Stimulated activated CD4-positive, alpha-beta T cell treated with anti-CD3 and anti-CD28 coated beads, Interleukin-12 subunit alpha, Interleukin-12 subunit beta, amount 100 ng/mL, for 4 hours (primary cell): Measurements from ENCODE around the gene TMEM108.

Experiments
- DNase-seq: peaks from one replicate; pipeline ENCODE4 v3.0.0-alpha.2; 2020

TMEM108 gene

GRCh38 chr3:133367956-133368355 is 329.8 kb downstream of the TMEM108 start:
- no peak for DNase-seq

GRCh38 chr3:133368371-133369067 is 330.3 kb downstream of the TMEM108 start:
- no peak for DNase-seq

- DNase-seq = no peak
These were observed 330.9 kb downstream of the TMEM108 start for GRCh38 chr3:133369068-133369440.

GRCh38 chr3:133371181-133371580 is 333.0 kb downstream of the TMEM108 start:
- DNase-seq = no peak

- no peak for DNase-seq
These were observed 333.5 kb downstream of the TMEM108 start for GRCh38 chr3:133371676-133372075.

DNA sequence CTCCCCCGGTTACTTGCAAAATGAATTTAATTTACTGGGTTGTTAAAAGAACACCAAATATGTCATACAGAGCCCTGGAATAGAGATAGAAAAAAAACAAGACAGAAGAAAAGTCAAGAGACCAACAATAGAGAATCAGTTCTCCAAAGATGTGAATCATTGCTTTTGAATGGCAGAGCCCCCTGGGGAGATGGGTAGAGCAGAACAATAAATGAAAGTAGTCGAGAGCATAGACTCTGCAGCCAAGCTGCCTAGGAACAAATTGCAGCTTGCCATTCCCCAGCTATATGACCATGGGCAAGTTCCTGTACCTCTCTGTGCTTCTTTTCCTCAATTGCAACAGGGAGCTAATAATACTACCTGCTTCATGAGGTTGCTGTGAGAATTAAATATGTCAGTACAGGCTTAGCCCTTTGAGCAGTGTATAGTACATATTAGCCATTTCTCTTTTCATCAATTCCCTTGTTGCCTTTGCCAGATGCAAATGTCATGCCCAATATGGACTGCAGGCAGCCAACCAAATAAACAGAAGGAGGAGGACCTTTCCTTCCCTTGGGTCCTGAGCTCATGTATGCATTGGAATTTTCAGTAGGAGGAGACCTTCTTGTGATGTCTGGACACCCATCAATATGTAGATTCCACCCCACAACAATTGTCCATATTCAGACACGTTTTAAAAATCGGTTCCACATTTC is 336.7 kb downstream of the TMEM108 start:
- DNase-seq = no peak

GRCh38 chr3:133375403-133375745 is 337.2 kb downstream of the TMEM108 start:
- no peak for DNase-seq

- DNase-seq = no peak
These were observed 338.6 kb downstream of the TMEM108 start for GRCh38 chr3:133376810-133377209.

- DNase-seq = no peak
These were observed 339.2 kb downstream of the TMEM108 start for GRCh38 chr3:133377396-133377795.

GRCh38 chr3:133379926-133380325 is 341.7 kb downstream of the TMEM108 start:
- DNase-seq = no peak

DNA sequence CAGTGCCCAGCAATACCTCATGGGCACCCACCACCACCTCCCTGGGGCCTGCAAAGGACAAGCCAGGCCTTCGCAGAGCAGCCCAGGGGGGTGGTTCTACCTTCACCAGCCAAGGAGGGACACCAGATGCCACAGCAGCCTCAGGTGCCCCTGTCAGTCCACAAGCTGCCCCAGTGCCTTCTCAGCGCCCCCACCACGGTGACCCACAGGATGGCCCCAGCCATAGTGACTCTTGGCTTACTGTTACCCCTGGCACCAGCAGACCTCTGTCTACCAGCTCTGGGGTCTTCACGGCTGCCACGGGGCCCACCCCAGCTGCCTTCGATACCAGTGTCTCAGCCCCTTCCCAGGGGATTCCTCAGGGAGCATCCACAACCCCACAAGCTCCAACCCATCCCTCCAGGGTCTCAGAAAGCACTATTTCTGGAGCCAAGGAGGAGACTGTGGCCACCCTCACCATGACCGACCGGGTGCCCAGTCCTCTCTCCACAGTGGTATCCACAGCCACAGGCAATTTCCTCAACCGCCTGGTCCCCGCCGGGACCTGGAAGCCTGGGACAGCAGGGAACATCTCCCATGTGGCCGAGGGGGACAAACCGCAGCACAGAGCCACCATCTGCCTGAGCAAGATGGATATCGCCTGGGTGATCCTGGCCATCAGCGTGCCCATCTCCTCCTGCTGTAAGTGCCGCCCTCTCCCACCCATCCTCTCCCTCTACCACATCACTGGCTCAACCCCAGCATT is 342.5 kb downstream of the TMEM108 start:
- no peak for DNase-seq

DNA sequence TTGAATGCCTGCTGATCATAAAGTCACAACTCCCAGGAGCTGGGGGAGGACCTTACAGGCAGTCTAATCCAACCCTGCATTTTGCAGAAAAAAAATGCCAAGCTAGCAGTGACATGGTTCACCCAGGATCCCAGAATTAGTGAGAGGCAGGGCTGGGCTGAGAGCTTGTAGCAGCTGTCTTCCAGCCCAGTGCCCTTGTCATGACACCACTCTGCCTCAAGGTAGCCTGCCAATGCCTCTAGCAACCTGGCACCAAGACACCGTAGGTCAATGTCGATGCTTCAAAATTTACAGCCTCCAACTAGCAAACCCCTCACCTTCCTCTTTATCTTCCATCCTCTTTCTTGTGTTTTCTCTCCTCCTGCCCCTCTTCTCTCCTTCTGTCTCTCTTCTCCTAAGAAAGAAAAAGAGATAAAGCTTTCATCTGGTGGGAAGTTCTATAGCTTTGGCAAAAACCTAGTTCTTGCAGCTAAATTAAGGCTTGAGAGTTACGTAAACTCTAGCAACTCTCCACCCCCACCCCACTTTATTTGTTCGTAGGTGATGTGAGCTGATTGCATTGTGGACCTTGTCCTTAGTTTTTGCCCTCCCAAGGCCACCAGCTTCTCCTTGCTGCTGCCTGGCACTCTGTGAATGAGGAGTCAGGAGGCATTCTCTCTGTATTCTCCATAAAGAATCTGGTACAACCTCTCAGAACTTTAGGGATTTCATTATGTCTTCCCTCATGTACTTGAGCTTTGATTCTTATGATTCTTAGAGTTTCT is 343.3 kb downstream of the TMEM108 start:
- DNase-seq = no peak

GRCh38 chr3:133383175-133383574 is 345.0 kb downstream of the TMEM108 start:
- no peak for DNase-seq

DNA sequence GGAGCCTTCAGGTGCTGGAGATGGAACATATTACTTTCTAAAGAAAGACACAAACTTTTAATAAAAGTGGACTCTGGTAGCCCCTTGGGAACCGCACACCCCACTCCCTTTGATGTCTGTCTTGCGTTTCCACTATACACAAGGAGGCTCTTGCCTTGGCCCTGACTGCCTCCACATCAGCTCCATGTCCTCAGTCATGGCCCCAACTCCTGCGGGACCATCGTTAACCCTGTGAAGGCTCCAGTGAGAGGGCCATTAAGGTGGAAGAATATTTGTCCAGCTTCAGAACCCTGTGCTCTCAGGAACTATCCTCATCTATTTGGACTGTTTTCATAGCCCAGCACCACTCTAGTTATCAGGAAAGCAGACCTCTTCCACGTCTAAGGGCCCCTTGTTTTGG is 345.6 kb downstream of the TMEM108 start:
- DNase-seq = no peak

DNA sequence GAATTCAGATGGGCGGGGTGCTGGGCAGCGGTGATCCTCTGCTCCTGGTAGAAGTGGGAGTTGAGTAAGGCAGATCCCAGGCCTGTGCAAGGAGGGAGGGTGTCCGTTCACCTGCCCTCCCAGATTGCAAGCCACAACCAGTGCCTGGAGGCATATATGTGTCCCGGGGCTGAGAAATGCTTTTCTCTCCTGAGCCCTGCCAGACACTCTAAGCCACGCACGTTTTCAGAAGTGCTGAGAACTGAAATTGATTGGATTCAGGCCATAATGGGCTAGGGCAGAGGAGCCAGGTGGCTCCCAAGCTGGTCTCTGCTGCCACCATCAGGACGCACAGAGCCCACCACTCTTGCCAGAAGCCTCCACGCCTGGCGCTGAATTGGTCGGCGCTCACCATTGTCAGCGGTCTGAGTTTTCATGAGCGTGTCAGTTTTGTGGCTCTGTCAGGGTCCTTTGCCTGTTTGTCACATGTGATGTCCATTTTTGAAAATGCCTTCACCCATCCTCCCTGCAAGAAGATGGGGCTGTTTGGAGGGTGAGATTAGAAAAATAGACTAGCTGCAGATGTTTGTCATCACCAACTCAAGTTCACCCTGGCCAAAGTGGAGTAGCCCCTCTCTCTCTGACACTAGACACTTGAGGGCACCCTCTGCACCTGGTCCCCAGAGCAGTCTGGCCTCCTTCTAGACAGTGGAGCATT is 346.3 kb downstream of the TMEM108 start:
- DNase-seq = peak; percentile 3

DNA sequence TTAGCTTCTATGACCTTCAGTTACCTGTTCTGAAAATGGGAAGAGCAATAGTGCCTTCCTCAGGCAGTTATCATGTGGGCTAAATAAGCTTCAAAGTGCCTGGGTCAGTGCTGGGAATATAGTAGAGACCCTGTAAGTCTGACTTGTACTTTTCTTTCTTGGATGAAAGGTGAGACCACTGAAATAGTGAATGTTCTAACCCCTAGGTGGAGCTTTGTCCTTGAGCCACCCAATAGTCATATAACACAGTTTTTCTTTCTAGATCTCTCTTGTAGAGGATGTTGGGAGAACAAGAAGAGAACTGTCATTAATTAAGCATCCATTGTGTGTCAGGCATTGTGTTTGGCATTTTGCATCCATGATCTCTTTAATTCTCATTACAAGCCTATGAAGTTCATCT is 348.7 kb downstream of the TMEM108 start:
- no peak for DNase-seq

DNA sequence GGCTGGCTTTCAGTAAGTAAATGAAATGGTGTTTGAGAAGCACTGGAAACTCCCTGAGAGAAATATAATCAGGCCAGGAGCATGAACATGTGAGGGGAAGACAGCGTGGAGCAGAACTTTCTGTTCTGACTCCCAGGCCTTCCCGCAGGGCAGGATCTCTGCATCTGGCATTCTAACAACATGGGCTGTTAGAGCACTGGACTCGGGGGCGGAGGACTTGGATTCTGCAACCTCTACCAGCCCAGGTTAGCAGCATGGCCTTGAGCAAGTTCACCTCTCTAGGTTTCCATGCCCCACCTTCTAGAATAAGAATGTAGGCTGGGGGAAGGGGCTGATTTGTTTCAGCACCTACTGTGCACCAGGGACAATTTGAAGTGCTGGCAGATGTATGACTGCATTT is 349.1 kb downstream of the TMEM108 start:
- DNase-seq = no peak

DNA sequence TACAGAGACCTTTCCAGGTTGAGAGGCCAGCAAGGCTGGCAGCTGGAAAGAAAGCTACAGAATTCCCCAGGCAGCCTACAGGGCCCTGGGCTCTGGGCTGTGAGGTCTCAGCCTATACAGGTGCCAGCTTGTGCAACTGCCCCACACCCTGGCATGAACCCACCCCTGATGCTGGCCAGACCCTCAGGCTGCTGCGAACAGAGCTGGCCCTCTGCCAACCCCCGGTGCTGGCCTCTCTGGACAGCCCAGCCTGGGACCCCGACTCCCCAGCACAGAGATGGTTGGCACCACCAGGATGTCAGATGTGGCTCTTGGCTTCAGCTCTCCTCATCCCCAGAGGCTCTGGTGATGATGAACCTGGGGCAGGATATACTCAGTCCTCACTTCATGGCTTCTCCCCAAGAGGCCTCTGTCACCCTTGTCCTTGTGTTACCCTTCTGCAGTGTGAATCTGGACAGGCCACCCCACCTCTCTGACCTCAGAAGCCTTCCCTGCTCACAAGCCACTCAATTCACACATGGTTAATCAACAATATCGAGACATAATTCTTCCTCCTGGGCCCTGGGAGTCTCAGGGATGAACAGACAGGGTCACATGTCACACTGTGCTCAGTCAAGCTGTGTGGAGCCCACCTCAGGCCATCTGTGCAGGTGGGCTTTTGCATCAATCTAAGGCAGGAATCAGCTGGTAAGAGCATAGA is 350.7 kb downstream of the TMEM108 start:
- no peak for DNase-seq

DNA sequence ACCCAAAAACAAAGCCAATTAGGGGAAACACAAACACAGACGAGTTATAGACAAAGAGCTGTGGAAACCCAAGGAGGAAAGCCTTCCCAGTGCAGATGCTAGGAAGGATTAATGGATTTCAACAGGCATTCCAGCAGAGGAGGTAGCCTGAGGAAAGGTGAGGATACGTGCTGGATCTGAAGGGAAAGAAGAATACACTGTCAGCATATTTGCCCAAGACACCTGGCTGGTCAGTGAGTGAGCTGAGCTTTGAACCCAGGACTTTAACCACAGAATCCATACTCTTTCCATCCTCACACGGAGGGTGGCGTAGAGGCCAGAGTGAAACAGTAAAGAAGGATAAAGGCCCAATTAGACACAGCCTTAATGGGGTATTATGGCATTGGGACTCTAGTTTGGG is 352.5 kb downstream of the TMEM108 start:
- no peak for DNase-seq

DNA sequence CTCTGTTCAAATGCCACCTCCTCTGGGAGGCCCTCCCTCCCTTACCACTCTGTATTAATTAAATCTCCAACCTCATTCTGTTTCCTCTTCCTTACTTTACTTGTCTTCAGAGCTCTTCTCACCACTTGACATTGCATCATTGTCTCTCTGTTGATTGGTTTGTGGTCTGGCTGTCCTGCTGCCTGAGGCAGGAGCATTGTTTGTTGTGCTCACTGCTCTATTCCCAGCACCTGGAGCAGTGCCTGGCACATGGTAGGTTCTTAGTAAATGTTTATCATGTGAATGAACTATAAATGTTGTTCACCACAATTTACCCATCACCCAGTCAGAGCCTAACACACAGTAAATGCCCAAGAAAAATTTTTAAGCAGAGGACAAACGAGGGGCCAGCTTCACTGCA is 355.0 kb downstream of the TMEM108 start:
- no peak for DNase-seq

GRCh38 chr3:133393691-133394474 is 355.7 kb downstream of the TMEM108 start:
- DNase-seq = no peak
